Tibial nerve (tissue), 4 donors: ENCODE results near the gene PSMB8. TPM values are rescaled to one million over a fixed set of nuclear protein-coding genes. Genes with fewer than 3 reads are reported as not detected.

Source experiments
- DNase-seq, 2 donors: peaks; one replicate each; pipeline ENCODE4 v3.0.0-alpha.2; 2019; ENCODE audit warnings: low spot score in 2 of 2
- H3K27ac ChIP-seq, 4 donors: fragments of 200-600 bp; sonication (generic) in 3 of 4; one replicate each; pipeline ENCODE4 v1.5.1; 2017 to 2019; ENCODE audit warnings: mild to moderate bottlenecking in 1 of 4
- H3K27me3 ChIP-seq, 2 donors: fragments of 200-600 bp; sonication (generic) in 1 of 2; one replicate each; pipeline versions ENCODE4 v1.5.1 to v1.6.0; 2017 to 2019
- H3K36me3 ChIP-seq, 3 donors: fragments of 200-600 bp; sonication (generic); one replicate each; pipeline ENCODE4 v1.5.1; 2018 to 2019
- H3K4me1 ChIP-seq, 4 donors: fragments of 200-600 bp; sonication (generic) in 3 of 4; one replicate each; pipeline ENCODE4 v1.5.1; 2017 to 2019
- H3K4me3 ChIP-seq, 4 donors: fragments of 200-600 bp; sonication (generic) in 3 of 4; one replicate each; pipeline ENCODE4 v1.5.1; 2017 to 2019; ENCODE audit warnings: mild to moderate bottlenecking in 1 of 4, moderate library complexity in 1 of 4
- H3K9me3 ChIP-seq, 4 donors: fragments of 200-600 bp; sonication (generic) in 3 of 4; one replicate each; pipeline ENCODE4 v1.5.1; 2017 to 2019
- CTCF ChIP-seq, 5 experiments: fragments of 200-600 bp in 3 of 5; fragments of 450-650 bp in 2 of 5; sonication (generic) in 3 of 5; IDR thresholded peaks; one replicate each; pipeline ENCODE4 v1.5.1; 2016 to 2019; ENCODE audit warnings: antibody characterized with exemption in 5 of 5, mild to moderate bottlenecking in 3 of 5, moderate library complexity in 2 of 5
- EP300 ChIP-seq, 2 donors: sonication (generic); formaldehyde crosslinking; IDR thresholded peaks; one replicate each; pipeline ENCODE4 v1.6.1; 2017; ENCODE audit warnings: antibody characterized with exemption in 2 of 2, mild to moderate bottlenecking in 1 of 2
- POLR2A ChIP-seq, 2 donors: fragments of 450-650 bp; IDR thresholded peaks; one replicate each; pipeline ENCODE4 v1.6.1; 2017; ENCODE audit warnings: antibody characterized with exemption in 2 of 2, mild to moderate bottlenecking in 2 of 2, moderate library complexity in 2 of 2
- WGBS, 2 donors: methylation state at CpG; one replicate each; pipeline ENCODE4 v1.1.5; 2018; 5-methylcytosine and 5-hydroxymethylcytosine counted together
- total RNA-seq, 4 donors: library from RNA; depleted of rRNA; stranded (reverse); fragments of >200 nt; gene quantifications; one replicate each; pipeline ENCODE4 v1.1.0, GENCODE V29; 2016

The PSMB8 gene
- total RNA-seq, 4 donors from 2014 or later = 16.3 to 39.0 (median 28.4) TPM

- 62 to 76% methylated on average over 2 of the region's 2 CpGs for WGBS, 2 donors
- no peak for DNase-seq
- Histone ChIP-seq H3K27ac (no peak overlapping the region), H3K9me3 (no peaks in the 10 kb centered on the region), H3K36me3 (no peaks in the 10 kb centered on the region), H3K4me3 (no peak overlapping the region), H3K4me1 (no peaks in the 10 kb centered on the region), H3K27me3 (peaks cover 0 to 60% of the 10 kb centered on the region in 2 donors)
- TF ChIP-seq POLR2A (IDR thresholded peaks at IDR 0.05) = no peak
- TF ChIP-seq EP300 (IDR thresholded peaks at IDR 0.05) = no peak
- TF ChIP-seq CTCF (IDR thresholded peaks at IDR 0.05) = no peak
These were observed 40.4 kb downstream of the PSMB8 start for GRCh38 chr6:32803416-32803815.

- H3K4me3 ChIP-seq = no peak overlapping the region
- H3K27me3 ChIP-seq = peaks cover 0 to 53% of the 10 kb centered on the region in 2 donors
- H3K27ac ChIP-seq = no peak overlapping the region
- H3K4me1 ChIP-seq = peaks cover 0 to 12% (median 0%) of the 10 kb centered on the region in 4 donors
- TF ChIP-seq CTCF (IDR thresholded peaks at IDR 0.05) (no peak), EP300 (IDR thresholded peaks at IDR 0.05) (no peak), POLR2A (IDR thresholded peaks at IDR 0.05) (no peak)
- no peaks in the 10 kb centered on the region for H3K9me3 ChIP-seq
- 72 to 84% methylated on average over 3 of the region's 3 CpGs for WGBS, 2 donors
- DNase-seq = no peak
- no peaks in the 10 kb centered on the region for H3K36me3 ChIP-seq
These were observed 44.1 kb downstream of the PSMB8 start for GRCh38 chr6:32799740-32800139.

- H3K27me3 ChIP-seq = peaks cover 0 to 55% of the 10 kb centered on the region in 2 donors
- H3K36me3 ChIP-seq = no peaks in the 10 kb centered on the region
- 90 to 98% methylated on average over 3 of the region's 3 CpGs for WGBS, 2 donors
- H3K4me1 ChIP-seq = peaks cover 0 to 12% (median 0%) of the 10 kb centered on the region in 4 donors
- no peak overlapping the region for H3K27ac ChIP-seq
- no peak for TF ChIP-seq POLR2A (IDR thresholded peaks at IDR 0.05)
- no peak for TF ChIP-seq EP300 (IDR thresholded peaks at IDR 0.05)
- no peak for TF ChIP-seq CTCF (IDR thresholded peaks at IDR 0.05)
- no peaks in the 10 kb centered on the region for H3K9me3 ChIP-seq
- no peak overlapping the region for H3K4me3 ChIP-seq
- DNase-seq = no peak
These were observed 44.7 kb downstream of the PSMB8 start for GRCh38 chr6:32799168-32799567.

- Histone ChIP-seq H3K4me3 (peak overlapping the region in 2 of 4 donors; percentile 9 to 13), H3K36me3 (no peaks in the 10 kb centered on the region), H3K27ac (no peak overlapping the region), H3K4me1 (peaks cover 0 to 12% (median 0%) of the 10 kb centered on the region in 4 donors), H3K9me3 (no peaks in the 10 kb centered on the region), H3K27me3 (peaks cover 0 to 46% of the 10 kb centered on the region in 2 donors)
- peak; percentile 82 to 95 for DNase-seq
- 9 to 11% methylated on average over 30 of the region's 30 CpGs for WGBS, 2 donors
- TF ChIP-seq CTCF (IDR thresholded peaks at IDR 0.05) (peak; percentile 82 to 94 (median 89)), EP300 (IDR thresholded peaks at IDR 0.05) (no peak)
These were observed 46.7 kb downstream of the PSMB8 start for GRCh38 chr6:32796848-32797776.

- H3K27me3 ChIP-seq = peaks cover 0 to 46% of the 10 kb centered on the region in 2 donors
- no peak for DNase-seq
- WGBS, 2 donors = 63 to 66% methylated on average over 2 of the region's 2 CpGs
These were observed 49.3 kb downstream of the PSMB8 start for GRCh38 chr6:32794510-32794909.

More at GRCh38 chr6:32794510-32794909, 49.3 kb downstream of the PSMB8 start:
- H3K27ac ChIP-seq = no peak overlapping the region
- no peaks in the 10 kb centered on the region for H3K36me3 ChIP-seq
- TF ChIP-seq CTCF (IDR thresholded peaks at IDR 0.05) = no peak
- no peak for TF ChIP-seq POLR2A (IDR thresholded peaks at IDR 0.05)
- TF ChIP-seq EP300 (IDR thresholded peaks at IDR 0.05) = no peak
- no peak overlapping the region for H3K4me3 ChIP-seq
- no peaks in the 10 kb centered on the region for H3K9me3 ChIP-seq
- peaks cover 0 to 12% (median 0%) of the 10 kb centered on the region in 4 donors for H3K4me1 ChIP-seq
